Fibroblast of skin of abdomen (primary cell): ENCODE results near the gene SMG6.

Source experiments
- DNase-seq: peaks from one replicate; pipeline ENCODE4 v3.0.0-alpha.2; 2013

Gene SMG6

DNA sequence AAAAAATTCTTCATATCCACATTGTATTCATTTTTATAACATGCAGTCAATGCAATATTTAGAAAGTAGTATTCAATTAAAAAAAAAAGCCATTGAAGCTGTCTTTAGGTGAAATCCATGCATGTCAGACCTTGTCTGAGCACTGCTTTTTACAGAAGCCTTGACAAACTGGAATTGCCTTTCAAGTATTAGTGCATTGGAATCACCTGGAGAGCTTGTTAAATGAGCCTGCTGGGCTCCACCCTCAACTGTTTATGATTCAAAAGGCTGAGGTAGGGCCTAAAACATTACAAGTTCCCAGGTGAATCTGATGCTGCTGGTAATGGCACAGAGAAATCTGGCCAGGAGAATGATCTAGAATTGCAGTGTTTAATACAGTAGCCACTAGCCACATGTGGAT is 162.9 kb downstream of the SMG6 start:
- DNase-seq, result no peak

DNA sequence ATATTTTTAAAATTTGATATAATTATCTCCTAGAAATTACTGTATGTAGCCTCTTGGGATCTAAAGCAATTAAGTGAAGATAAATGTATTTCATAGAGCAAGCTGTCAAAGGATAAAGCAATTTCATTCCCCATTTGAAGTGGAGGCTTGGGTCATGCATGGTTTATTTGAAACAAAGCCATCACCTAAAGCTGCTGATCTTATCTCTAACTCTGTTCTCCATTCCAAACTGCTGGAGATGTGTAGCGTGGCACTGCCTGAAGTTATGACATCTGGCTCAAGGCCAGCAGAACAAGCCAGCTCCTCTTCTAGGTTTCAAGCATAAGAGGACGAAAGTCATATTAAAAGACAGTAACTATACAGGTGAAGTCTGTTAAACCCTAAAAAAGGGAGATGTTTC is 164.8 kb downstream of the SMG6 start:
- DNase-seq, result peak; percentile 53

DNA sequence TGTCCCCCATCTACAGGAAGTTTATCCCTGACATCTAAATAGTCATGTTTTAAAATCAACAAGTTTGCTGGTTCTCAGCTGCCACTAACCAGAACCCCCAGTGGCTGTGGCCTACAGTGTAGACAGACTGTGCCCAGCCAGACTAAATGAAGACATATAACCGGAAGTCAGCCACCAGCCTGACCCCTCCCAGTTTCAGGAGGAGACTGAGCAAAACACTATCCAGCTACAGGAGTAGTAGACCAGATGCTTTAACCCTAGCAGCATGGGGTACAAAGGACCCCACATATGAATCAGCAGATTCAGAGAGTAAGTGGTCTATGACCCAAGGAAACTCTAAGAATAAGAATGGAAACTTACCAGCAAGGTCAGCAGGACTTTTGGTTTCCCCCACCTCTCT is 165.3 kb downstream of the SMG6 start:
- DNase-seq, result no peak

DNA sequence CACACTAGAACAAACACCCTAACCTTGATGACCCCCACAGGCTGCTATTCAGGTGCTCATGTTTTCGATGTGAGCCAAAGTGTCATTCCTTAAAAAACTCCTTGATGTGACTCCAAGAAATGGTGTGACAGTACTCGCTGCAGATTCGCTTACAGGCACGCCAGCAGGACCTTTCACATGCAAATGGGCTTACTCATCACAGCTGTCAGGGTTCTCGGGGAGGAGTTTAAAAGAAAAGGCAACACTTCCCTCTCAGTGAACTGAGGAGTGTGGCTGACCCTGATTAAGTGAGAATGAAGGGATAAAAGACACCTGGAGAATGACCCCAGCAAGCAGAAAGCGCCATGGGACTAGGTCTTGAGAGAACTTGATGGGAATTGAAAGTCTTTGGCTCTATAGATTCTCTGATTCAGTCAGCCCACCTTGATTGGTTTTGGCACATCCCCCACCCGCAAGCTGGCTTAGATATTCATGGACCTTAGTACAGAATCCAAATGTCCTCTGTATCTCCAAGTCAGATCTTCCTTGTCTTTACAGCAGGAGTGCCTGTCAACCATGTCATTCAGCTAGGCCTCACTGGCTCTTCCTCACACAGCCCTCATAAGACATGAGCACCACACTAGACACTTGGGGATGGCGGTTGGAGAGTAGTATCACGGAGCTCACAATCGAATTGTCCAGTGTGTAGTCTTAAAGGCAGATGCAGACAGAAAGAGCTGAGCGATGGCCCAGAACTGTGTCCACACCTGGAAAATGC is 166.1 kb downstream of the SMG6 start:
- DNase-seq, result peak; percentile 82

DNA sequence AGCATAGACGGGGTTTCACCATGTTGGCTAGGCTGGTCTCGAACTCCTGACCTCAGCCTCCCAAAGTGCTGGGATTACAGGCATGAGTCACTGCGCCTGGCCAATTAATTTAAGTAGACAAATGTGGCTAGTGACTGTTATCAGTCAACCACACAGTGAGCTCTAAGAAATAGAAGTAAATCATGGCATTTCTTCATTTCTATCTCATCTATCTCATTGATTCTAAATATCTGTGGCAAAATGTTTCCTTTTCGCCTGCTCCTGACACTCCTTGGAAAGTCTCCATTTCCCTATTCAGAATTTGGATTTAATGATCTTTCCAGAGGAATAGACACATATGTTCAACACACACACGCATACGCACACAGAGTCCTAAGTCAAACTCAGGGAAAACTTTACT is 167.3 kb downstream of the SMG6 start:
- peak; percentile 78 for DNase-seq

DNA sequence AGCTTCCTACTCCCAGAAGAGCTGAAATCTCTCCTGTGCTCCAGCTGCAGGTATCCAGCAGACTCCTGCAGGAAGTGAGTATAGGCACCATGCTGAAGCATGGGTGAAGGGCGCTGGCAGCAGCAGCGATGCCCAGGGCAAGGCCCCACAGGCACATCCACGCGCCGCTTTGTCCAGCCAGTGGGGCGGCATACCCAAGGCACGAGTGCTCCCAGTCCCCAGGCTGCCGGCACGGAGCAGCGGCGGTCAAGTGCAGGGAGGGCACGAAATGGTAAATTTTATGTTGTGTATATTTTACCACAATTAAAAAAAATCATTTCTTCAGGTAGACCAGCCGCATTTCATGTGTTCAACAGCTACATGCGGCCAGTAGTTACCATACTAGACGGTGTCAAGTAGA is 175.6 kb downstream of the SMG6 start:
- DNase-seq, result no peak

DNA sequence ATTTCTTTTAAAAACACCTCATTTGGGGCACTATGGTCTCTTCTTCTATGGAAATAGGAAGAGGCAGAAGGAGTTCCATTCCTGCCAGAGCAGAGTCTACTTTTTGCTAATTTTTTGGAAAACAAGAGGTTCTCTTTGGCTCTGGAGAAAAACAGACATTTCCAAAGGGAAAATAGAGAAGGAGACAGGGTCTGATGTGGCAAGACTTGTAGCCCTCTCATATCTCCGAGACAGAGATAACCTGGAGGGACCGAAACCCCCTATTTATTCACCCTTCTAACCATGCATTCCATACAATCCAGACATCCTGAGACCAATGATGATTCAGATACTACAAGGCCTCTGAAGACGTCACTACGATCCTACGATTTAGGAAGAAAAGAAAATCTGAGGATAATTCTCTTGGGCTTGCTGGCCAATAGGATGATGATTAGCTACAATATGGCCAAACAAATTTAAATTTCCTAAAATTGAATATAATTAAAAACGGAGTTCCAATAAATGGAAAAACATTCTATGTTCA is 178.5 kb downstream of the SMG6 start:
- peak; percentile 57 for DNase-seq

DNA sequence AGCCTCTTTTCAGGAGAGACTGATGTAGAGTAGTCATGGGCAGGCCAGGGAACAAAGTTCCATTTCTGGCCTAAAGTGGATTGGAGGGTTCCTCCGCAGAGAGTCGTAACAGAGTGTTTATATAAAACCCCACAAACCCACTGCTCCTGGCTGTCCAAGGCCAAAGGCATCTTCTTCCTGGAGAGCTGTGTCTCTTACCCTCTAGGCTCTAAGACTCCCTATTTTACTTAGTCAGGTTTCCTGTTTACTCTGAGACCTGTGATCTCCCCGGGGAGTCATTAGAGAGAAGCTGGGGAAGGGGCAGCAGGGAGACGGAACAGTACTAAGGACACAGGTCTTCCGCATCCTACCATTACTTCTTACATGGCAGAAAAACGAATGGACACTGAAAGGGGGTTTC is 179.2 kb downstream of the SMG6 start:
- DNase-seq, result no peak

DNA sequence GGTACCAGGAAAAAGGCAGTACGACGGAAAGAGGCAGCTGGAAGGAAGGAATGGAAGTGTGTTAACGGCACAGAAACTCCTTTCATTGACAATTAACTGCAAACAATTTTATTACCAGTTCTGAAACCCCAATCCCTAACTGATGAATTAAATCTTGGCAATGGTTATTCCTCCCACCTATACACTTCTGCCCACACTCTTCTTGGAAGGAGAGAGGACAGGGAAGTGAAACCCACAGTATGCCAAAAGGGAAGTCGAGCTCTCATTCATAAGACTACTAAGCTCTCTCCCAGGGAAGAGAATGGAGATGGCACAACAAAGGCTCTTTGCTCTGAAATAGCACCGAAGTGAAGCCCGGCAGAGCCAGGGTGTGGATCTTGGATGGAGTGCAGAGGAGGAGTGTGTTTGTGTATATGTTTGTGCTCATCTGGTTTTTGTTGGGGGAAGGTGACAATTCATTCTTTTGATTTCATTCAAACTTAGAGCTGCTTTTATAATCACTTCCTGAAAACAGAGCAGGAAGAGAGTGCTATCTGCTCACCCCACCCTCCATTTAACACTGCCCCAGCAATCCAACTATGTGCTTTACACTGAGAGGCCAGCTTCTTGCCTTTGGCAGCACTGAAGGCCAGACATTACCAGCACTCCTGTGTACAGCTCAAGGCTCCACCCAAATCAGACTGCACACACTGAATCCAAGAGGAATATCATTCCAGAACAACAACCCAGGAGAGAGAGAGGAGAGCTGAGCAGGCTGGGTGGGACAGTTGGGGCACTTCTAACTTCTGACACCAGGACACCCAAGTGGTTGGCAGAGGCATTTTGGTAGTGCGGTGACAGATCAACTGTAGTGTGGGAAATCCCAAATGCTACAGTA is 180.0 kb downstream of the SMG6 start:
- peak; percentile 29 for DNase-seq

DNA sequence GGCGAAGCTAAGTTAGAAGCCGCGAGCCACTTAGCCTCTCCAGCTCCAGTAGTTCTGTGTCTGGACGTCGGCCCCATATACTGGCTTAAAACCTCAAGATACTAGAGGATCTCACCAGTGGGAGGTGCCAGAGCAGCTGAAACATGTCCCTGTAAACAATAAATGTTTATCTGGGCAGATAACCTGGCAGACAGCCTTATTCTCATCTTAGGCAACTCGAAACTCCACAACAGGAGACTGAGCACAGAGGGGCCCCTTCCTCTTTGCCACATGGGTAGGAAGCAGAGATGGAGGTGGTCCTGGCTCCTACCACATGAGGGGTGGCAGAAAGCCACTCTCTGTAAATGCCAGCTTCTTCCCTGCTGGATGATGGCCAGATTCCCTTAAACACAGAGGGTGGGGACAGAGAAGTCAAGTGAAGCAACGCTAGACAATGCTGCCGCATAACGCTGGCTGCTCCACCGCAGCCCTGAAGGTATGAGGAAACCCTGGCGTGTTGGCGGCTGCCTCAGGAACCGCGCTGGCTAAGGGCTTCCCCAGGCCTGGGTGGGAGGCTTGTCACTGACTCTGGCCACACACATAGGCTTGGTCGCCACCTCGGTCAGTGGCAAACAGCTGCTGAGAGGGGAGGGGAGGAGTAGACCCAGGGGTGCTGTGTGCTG is 180.8 kb downstream of the SMG6 start:
- peak; percentile 56 for DNase-seq

DNA sequence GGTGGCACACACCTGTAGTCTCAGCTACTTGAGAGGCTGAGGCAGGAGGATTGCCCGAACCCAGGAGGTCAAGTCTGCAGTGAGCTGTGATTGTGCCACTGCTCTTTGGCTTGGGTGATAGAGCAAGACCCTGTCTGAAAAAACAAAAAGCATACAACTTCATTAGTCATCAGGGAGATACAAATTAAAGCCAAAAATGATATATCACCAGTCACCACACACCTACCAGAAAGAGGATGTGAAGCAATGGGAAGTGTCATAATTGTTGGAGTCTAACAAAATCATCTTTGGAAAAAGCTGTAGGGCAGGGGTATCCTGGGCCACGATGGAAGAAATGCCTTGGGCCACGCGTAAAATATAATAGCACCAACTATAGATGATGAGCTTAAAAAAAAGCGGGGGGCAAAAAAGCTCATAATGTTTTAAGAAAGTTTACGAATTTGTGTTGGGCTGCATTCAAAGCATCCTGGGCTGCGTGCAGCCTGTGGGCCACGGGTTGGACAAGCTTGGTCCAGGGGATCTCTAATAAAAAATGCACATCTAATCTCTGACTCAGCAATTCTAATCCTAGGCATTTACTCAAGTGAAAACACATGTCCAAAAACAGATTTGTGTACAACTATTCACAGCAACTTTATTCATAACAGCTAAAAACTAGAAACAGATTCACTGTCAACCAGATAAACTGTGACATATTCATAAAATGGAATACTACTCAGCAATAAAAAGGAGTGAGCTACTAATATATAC is 182.8 kb downstream of the SMG6 start:
- DNase-seq, result peak; percentile 78

DNA sequence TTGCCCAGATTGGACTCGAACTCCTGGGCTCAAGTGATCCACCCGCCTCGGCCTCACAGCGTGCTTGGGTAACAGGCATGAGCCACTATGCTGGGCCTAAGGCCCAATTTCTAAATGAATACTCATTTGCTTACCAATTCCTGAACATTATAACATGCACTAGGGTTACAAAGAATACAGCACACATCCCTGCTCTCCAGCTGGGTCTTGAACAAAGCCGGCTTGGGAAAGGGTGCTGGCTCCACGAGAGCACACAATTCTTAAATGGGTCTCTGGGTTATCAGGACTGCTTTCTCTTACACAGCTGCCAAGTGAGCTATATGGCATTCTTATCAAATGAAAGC is 190.3 kb downstream of the SMG6 start:
- DNase-seq, result no peak

DNA sequence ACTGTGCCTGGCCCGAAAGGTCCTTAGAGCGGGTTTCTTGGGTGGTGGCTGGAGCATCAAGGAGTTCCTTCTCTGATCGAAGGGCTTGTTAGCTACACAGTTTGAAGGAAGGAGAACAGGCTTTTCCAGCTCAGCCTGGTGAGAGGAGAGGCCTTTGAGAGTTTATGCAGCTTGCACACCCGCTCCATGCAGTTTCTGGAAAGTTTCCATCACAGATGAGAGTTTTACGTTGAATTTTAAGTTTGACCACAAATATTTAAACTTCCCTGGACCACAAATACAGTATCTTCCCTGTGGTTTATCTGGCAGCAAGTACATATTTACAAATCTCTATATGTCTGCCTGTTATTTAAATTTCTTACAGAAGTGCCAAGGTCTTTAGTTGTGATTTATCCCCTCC is 191.9 kb downstream of the SMG6 start:
- peak; percentile 98 for DNase-seq

DNA sequence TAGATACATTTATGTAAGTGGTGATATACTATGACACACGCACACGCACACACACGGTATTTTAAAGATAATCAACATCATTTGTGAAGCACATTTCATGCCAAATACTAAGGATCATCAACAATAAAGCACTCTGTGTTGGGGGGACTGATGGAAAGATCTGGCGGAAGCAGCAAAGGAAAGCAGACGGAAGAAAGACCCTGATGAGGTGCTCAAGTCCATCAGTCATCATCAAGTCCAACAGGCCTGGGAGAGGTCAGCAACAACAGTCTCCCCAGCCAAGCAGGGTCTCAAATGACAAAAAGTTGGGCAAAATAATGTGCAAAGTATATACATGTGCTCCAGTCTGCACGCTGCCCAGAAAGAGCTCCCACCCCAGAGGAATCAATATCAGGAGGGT is 193.1 kb downstream of the SMG6 start:
- no peak for DNase-seq

DNA sequence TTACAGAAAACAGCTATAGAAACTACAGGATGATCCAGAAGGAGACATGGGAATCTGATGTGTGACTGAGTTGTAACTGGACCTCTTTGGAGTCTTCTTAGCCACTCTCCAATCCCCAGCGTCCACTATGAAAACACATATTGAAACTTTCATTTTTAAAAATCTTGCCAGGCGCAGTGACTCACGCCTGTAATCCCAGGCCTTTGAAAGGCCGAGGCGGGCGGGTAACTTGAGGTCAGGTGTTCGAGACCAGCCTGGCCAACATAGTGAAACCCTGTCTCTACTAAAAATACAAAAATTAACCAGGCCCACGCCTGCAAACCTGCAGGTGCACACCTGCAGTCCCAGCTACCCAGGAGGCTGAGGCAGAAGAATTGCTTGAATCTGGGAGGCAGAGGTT is 195.4 kb downstream of the SMG6 start:
- no peak for DNase-seq

DNA sequence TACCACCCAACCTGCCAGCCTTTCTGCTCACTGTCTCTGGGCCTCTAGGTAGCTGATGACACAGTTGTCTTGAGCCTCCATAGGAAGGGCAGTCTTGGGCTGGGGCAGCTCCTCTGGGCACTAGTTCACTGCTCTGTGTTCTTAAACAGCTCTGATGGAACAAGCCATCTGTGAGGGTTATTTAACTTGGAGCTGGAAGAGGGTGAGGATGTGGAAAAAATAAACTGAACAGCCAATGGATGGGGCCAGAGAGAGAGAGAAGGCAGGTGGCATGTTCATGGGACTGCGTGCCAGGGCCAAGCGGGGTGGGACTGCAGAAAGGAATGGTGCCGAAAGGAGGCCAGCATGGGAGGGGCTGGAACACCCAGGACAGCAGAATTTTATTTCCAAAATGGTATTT is 196.1 kb downstream of the SMG6 start:
- no peak for DNase-seq

DNA sequence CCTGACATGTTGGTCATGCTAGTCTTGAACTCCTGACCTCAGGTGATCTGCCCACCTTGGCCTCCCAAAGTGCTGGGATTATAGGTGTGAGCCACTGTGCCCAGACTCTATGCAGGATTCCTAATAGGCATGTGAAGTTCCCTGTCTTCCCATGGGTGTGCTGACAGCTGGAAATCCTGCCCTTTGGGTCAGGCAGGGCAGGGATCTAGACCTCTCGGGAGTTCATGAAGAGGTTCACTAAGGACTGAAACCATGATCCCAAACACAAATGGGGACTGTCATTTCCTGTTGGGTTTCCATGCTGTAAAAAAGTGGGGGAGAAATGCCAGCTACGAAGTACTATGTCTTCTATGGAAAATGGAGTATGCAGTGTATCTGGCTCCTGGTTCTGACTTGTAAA is 196.5 kb downstream of the SMG6 start:
- no peak for DNase-seq

DNA sequence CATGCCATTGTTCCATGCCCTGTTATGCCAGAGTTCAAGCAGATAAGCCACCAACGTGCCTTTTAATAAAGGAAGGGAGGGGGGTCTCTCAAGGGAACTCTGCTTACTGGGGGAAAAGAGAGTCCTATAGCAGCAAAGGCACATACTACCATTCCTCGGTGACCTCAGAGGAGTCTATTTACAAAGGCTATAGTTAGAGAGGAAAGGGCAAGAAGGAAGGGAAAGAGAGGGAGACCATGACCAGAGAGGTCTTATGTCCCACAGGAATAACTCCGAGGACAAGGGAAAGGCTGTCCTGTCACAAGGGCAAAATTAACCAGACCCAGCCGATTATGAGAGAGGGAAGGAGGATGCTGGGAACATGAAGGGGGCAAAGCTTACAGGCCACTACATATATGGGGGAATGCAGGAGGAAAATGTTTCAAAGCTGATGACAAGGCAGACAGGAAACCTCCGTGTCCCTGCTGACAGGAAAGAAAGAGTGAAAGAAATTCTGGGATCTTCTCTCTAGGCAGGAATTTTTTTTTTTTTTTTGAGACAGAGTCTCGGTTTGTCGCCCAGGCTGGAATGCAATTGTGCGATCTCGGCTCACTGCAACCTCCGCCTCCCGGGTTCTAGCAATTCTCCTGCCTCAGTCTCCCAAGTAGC is 197.2 kb downstream of the SMG6 start:
- no peak for DNase-seq

DNA sequence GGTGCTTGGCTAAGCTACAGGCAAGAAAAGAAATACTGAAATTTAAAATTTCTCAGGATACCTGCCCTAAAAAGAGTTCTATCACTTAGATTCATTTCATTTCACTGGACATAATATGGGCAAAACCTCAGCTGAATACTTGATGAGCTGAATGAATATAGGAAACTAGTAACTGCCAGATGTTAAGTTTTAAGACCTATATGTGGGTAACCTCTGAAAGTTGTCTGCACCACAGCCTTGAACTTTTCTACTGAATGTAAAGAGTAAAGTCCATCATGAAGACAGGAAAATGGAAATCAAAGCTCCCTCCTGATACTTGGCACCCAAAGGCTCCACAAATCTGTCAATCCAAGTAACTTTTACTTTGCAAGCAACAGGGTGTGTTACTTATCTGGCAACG is 197.9 kb downstream of the SMG6 start:
- no peak for DNase-seq

DNA sequence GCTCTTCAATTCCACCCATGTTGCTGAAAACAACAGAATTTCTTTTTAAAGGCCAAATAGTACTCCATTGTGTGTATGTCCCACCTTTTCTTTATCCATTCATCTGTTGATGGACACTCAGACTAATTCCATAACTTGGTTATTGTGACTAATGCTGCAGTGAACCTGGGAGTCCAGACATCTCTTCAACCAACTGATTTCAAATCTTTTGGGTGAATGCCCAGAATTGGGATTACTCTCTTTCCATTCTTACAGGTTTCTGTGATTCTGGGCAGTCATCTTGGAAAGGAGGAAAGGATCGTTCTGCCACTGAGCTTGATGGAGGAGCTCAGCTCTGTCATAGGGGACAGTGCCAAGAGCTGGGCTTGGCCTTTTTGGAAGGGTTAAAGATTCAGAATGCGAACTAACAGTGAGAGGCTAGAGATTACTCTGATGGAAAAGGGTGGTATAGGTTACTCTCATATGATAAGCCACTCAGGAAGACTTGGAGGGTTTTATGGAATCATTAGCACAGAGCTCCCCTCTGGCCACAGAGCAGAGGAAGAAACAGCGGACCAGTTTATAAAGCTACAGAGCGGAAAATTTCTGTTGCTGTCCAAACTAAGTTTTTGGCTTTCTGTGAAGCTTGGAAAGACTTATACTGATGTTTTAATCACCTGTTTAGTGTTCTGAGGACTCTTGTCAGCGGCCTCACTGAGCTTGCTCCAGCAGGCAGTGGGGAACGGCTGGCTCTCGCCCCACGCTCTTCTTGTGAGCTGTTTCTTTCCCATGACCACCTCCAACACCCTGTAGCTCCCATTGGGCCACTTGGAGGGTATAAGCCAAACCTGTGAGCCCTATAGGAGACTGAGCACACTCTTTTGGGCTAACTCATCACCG is 200.4 kb downstream of the SMG6 start:
- DNase-seq, result peak; percentile 88
